Cortex of kidney (tissue), 1 donor: ENCODE results near the gene BDH1.
"Not testable (repeated sequence)": the region's sequence is repeated elsewhere in the genome, so short reads cannot be mapped to it uniquely, and the experiment has no call there.

Experiments used
- DNase-seq: peaks from one replicate; lab custom pipeline; 2025; lab: John Stamatoyannopoulos, UW

The BDH1 gene

GRCh38 chr3:197486861-197487260 is 68.9 kb downstream of the BDH1 start:
- no peak for DNase-seq

GRCh38 chr3:197485143-197485542 is 70.6 kb downstream of the BDH1 start:
- no peak for DNase-seq

- no peak for DNase-seq
Observed at GRCh38 chr3:197484204-197484901, 71.4 kb downstream of the BDH1 start.

GRCh38 chr3:197482001-197482400 is 73.8 kb downstream of the BDH1 start:
- no peak for DNase-seq

GRCh38 chr3:197480320-197480719 is 75.4 kb downstream of the BDH1 start:
- DNase-seq: no peak

GRCh38 chr3:197478746-197479668 is 76.8 kb downstream of the BDH1 start:
- DNase-seq: no peak

- DNase-seq: not testable (repeated sequence)
Observed at GRCh38 chr3:197477816-197478215, 78.0 kb downstream of the BDH1 start.

GRCh38 chr3:197475997-197476525 is 79.7 kb downstream of the BDH1 start:
- no peak for DNase-seq

- no peak for DNase-seq
Observed at GRCh38 chr3:197475514-197475913, 80.3 kb downstream of the BDH1 start.

- DNase-seq: no peak
Observed at GRCh38 chr3:197472151-197472550, 83.6 kb downstream of the BDH1 start.

GRCh38 chr3:197471221-197472010 is 84.4 kb downstream of the BDH1 start:
- DNase-seq: no peak

- no peak for DNase-seq
Observed at GRCh38 chr3:197468866-197469382, 86.8 kb downstream of the BDH1 start.

- DNase-seq: no peak
Observed at GRCh38 chr3:197468167-197468566, 87.6 kb downstream of the BDH1 start.

GRCh38 chr3:197466586-197467399 is 89.0 kb downstream of the BDH1 start:
- no peak for DNase-seq

GRCh38 chr3:197465996-197466549 is 89.7 kb downstream of the BDH1 start:
- DNase-seq: no peak

GRCh38 chr3:197465197-197465995 is 90.4 kb downstream of the BDH1 start:
- DNase-seq: no peak

- DNase-seq: no peak
Observed at GRCh38 chr3:197464794-197465193, 91.0 kb downstream of the BDH1 start.

- no peak for DNase-seq
Observed at GRCh38 chr3:197463279-197463678, 92.5 kb downstream of the BDH1 start.

- no peak for DNase-seq
Observed at GRCh38 chr3:197462808-197463207, 93.0 kb downstream of the BDH1 start.

GRCh38 chr3:197460639-197461038 is 95.1 kb downstream of the BDH1 start:
- no peak for DNase-seq
